H9 (cell line): Measurements from ENCODE around the gene KRTAP10-12. TPM values are rescaled to one million over a fixed set of nuclear protein-coding genes. Genes with fewer than 3 reads are reported as not detected.

Experiments used
- DNase-seq: peaks from one replicate; pipeline ENCODE4 v3.0.0-alpha.2; 2017
- H2AFZ ChIP-seq: one replicate; pipeline ENCODE4 v1.6.1; 2013; ENCODE audit warnings: mild to moderate bottlenecking, low read length, control low read depth, moderate library complexity
- H2AK5ac ChIP-seq: 2 replicates; pipeline ENCODE4 v1.6.1; 2013; ENCODE audit warnings: low read length, control low read depth, mixed read lengths; ENCODE audit not compliant: insufficient read length
- H2BK120ac ChIP-seq: one replicate; pipeline ENCODE4 v1.6.1; 2013; ENCODE audit warnings: low read depth, mild to moderate bottlenecking, low read length, control low read depth, inconsistent platforms; ENCODE audit not compliant: poor library complexity, severe bottlenecking
- H2BK12ac ChIP-seq: 2 replicates; pipeline ENCODE4 v1.6.1; 2013; ENCODE audit warnings: low read length, control low read depth, mixed read lengths, low read depth; ENCODE audit not compliant: insufficient read length
- H2BK15ac ChIP-seq: 2 replicates; pipeline ENCODE4 v1.6.1; 2013; ENCODE audit warnings: low read depth, low read length, control low read depth
- H2BK20ac ChIP-seq: one replicate; pipeline ENCODE4 v1.6.1; 2013; ENCODE audit warnings: low read depth, mild to moderate bottlenecking, low read length, control low read depth, inconsistent platforms; ENCODE audit not compliant: poor library complexity, severe bottlenecking
- H2BK5ac ChIP-seq: 2 replicates; pipeline ENCODE4 v1.6.1; 2013; ENCODE audit warnings: low read length, control low read depth, mixed read lengths; ENCODE audit not compliant: insufficient read length
- H3K14ac ChIP-seq: 2 replicates; pipeline ENCODE4 v1.6.1; 2013; ENCODE audit warnings: low read length, control low read depth; ENCODE audit not compliant: insufficient read depth
- H3K18ac ChIP-seq: 2 replicates; pipeline ENCODE4 v1.6.1; 2013; ENCODE audit warnings: low read depth, mild to moderate bottlenecking, mixed read lengths, low read length, control low read depth; ENCODE audit not compliant: insufficient read length
- H3K23ac ChIP-seq: 2 replicates; pipeline ENCODE4 v1.6.1; 2013; ENCODE audit warnings: low read length, control low read depth, mixed read lengths, low read depth; ENCODE audit not compliant: insufficient read length
- H3K23me2 ChIP-seq: 2 replicates; pipeline ENCODE4 v1.6.1; 2013; ENCODE audit warnings: low read depth, mild to moderate bottlenecking, mixed read lengths, low read length, control low read depth; ENCODE audit not compliant: insufficient read length, poor library complexity, severe bottlenecking
- H3K27ac ChIP-seq: 2 replicates; pipeline ENCODE4 v1.5.1; 2013; ENCODE audit warnings: low read length, control low read depth, mixed read lengths, low read depth; ENCODE audit not compliant: insufficient read length
- H3K27me3 ChIP-seq: 2 replicates; pipeline ENCODE4 v1.6.1; 2013; ENCODE audit warnings: low read length, control low read depth, inconsistent platforms; ENCODE audit not compliant: insufficient read depth
- H3K4ac ChIP-seq: 2 replicates; pipeline ENCODE4 v1.6.1; 2013; ENCODE audit warnings: low read depth, mild to moderate bottlenecking, control low read depth, inconsistent platforms, low read length, moderate library complexity
- H3K4me1 ChIP-seq: 2 replicates; pipeline ENCODE4 v1.6.1; 2013; ENCODE audit warnings: low read length, control low read depth, inconsistent platforms; ENCODE audit not compliant: insufficient read depth
- H3K4me2 ChIP-seq: 2 replicates; pipeline ENCODE4 v1.6.1; 2013; ENCODE audit warnings: low read length, control low read depth, mixed read lengths; ENCODE audit not compliant: insufficient read length, insufficient read depth
- H3K56ac ChIP-seq: 2 replicates; pipeline ENCODE4 v1.6.1; 2013; ENCODE audit warnings: low read depth, mild to moderate bottlenecking, mixed read lengths, low read length, control low read depth; ENCODE audit not compliant: insufficient read length
- H3K79me1 ChIP-seq: 2 replicates; pipeline ENCODE4 v1.6.1; 2013; ENCODE audit warnings: low read depth, mild to moderate bottlenecking, moderate library complexity, low read length, control low read depth, inconsistent platforms; ENCODE audit not compliant: insufficient read depth, poor library complexity, severe bottlenecking
- H3K79me2 ChIP-seq: 2 replicates; pipeline ENCODE4 v1.6.1; 2013; ENCODE audit warnings: low read length, control low read depth, inconsistent platforms; ENCODE audit not compliant: insufficient read depth
- H3K9ac ChIP-seq: 2 replicates; pipeline ENCODE4 v1.6.1; 2013; ENCODE audit warnings: low read length, control low read depth, mixed read lengths; ENCODE audit not compliant: insufficient read length; ENCODE audit errors: extremely low read depth
- H3K9me3 ChIP-seq: one replicate; pipeline ENCODE4 v1.6.1; 2013; ENCODE audit warnings: low read depth, low read length, inconsistent platforms; ENCODE audit not compliant: control insufficient read depth
- H3T11ph ChIP-seq: one replicate; pipeline ENCODE4 v1.6.1; 2013; ENCODE audit warnings: mild to moderate bottlenecking, low read length, control low read depth, inconsistent platforms
- H4K20me1 ChIP-seq: one replicate; pipeline ENCODE4 v1.6.1; 2013; ENCODE audit not compliant: control insufficient read depth, insufficient read length, insufficient read depth
- H4K5ac ChIP-seq: 2 replicates; pipeline ENCODE4 v1.6.1; 2013; ENCODE audit warnings: low read depth, mild to moderate bottlenecking, mixed read lengths, low read length, control low read depth; ENCODE audit not compliant: insufficient read length
- H4K8ac ChIP-seq: replicated peaks from 2 replicates; pipeline ENCODE4 v1.6.1; 2013; ENCODE audit warnings: low read length, control low read depth, mixed read lengths, low read depth; ENCODE audit not compliant: insufficient read length
- H4K91ac ChIP-seq: 2 replicates; pipeline ENCODE4 v1.6.1; 2013; ENCODE audit warnings: low read depth, mild to moderate bottlenecking, moderate library complexity, mixed read lengths, low read length, control low read depth; ENCODE audit not compliant: insufficient read length
- H3K27ac Mint-ChIP-seq, 3 experiments: 2 replicates in 2 of 3; 3 replicates in 1 of 3; pipeline ENCODE4 v1.8.0; 2020 to 2021; ENCODE audit warnings: mixed read lengths in 3 of 3, mild to moderate bottlenecking in 1 of 3, moderate library complexity in 1 of 3
- H3K27me3 Mint-ChIP-seq: 2 replicates; pipeline ENCODE4 v1.8.0; 2021; ENCODE audit warnings: low read depth, mild to moderate bottlenecking, moderate library complexity, mixed read lengths
- H3K36me3 Mint-ChIP-seq, 3 experiments: 2 replicates in 2 of 3; 3 replicates in 1 of 3; pipeline ENCODE4 v1.8.0; 2020 to 2021; ENCODE audit warnings: low read depth in 3 of 3, mixed read lengths in 3 of 3; ENCODE audit not compliant: insufficient read depth in 1 of 3
- H3K4me1 Mint-ChIP-seq, 2 experiments: 2 replicates each; pipeline ENCODE4 v1.8.0; 2020; ENCODE audit warnings: mixed read lengths in 2 of 2
- H3K4me3 Mint-ChIP-seq, 2 experiments: 2 replicates in 1 of 2; 3 replicates in 1 of 2; pipeline ENCODE4 v1.8.0; 2020 to 2021; ENCODE audit warnings: mild to moderate bottlenecking in 2 of 2, mixed read lengths in 2 of 2, moderate library complexity in 1 of 2
- H3K9me3 Mint-ChIP-seq, 2 experiments: 2 replicates in 1 of 2; 3 replicates in 1 of 2; pipeline ENCODE4 v1.8.0; 2020; ENCODE audit warnings: mild to moderate bottlenecking in 2 of 2, mixed read lengths in 2 of 2, moderate library complexity in 1 of 2
- CTCF ChIP-seq: fragments of 200-600 bp; sonication (generic); conservative IDR thresholded peaks from 3 replicates; pipeline ENCODE4 v1.8.0; 2021; ENCODE audit warnings: antibody characterized with exemption, mild to moderate bottlenecking
- WGBS: extraction: QIAGEN DNeasy Blood & Tissue Kit; methylation state at CpG from one replicate; pipeline ENCODE4 v1.1.7; 2013; ENCODE audit warnings: missing lambda C conversion rate, low lambda C conversion rate, mixed read lengths; ENCODE audit not compliant: insufficient read length; ENCODE audit errors: extremely low coverage; 5-methylcytosine and 5-hydroxymethylcytosine counted together
- total RNA-seq: library from RNA; stranded (reverse); gene quantifications from 2 replicates; pipeline ENCODE4 v1.2.1, GENCODE V29; 2021

The KRTAP10-12 gene
- total RNA-seq, 1 experiment from 2014 or later, result not detected

GRCh38 chr21:44701023-44701400, 4.0 kb downstream of the KRTAP10-12 start:
- H3K27me3 ChIP-seq, result no peaks in the 10 kb centered on the region
- H3K56ac ChIP-seq, result no peak overlapping the region
- no peaks in the 10 kb centered on the region for H3K79me2 ChIP-seq
- no peak for DNase-seq
- no peaks in the 10 kb centered on the region; a peak in 1 of 7 replicates for H3K36me3 Mint-ChIP-seq
- H3K4ac ChIP-seq, result no peak overlapping the region
- H3K4me1 Mint-ChIP-seq, result peaks cover 78 to 84% of the 10 kb centered on the region in 2 experiments
- H3K14ac ChIP-seq, result no peak overlapping the region
- no peaks in the 10 kb centered on the region; a peak in 1 of 5 replicates for H3K9me3 Mint-ChIP-seq
- no peak overlapping the region for H3K27ac Mint-ChIP-seq
- no peak overlapping the region for H4K8ac ChIP-seq
- H2AFZ ChIP-seq, result no peak overlapping the region
- no peak overlapping the region for H4K91ac ChIP-seq
- no peaks in the 10 kb centered on the region for H3K79me1 ChIP-seq
- no peak overlapping the region for H3K9ac ChIP-seq
- no peak overlapping the region for H3K23ac ChIP-seq
- no peaks in the 10 kb centered on the region for H4K20me1 ChIP-seq
- H3K4me1 ChIP-seq, result peaks cover 13% of the 10 kb centered on the region; the same call in 1 of the 2 replicates
- H2BK15ac ChIP-seq, result no peak overlapping the region
- H3K23me2 ChIP-seq, result no peaks in the 10 kb centered on the region
- no peak overlapping the region for H2BK5ac ChIP-seq
- WGBS, result no CpG with 5 or more reads among the region's 14 CpGs
- no peak overlapping the region for H2AK5ac ChIP-seq
- no peak for TF ChIP-seq CTCF
- no peak overlapping the region for H3K4me2 ChIP-seq
- no peak overlapping the region for H2BK12ac ChIP-seq
- peaks cover 19% of the 10 kb centered on the region for H3K27me3 Mint-ChIP-seq
- H3K4me3 Mint-ChIP-seq, result no peak overlapping the region; a peak in 1 of 5 replicates
- H4K5ac ChIP-seq, result no peak overlapping the region
- H3K27ac ChIP-seq, result no peak overlapping the region
- no peak overlapping the region for H3K18ac ChIP-seq
- no peak overlapping the region for H3T11ph ChIP-seq
- H2BK120ac ChIP-seq, result no peak overlapping the region
- H2BK20ac ChIP-seq, result no peak overlapping the region
- H3K9me3 ChIP-seq, result no peaks in the 10 kb centered on the region
